ENCODE data around the gene TTC33. TPM values are rescaled to one million over a fixed set of nuclear protein-coding genes. Genes with fewer than 3 reads are reported as not detected.

The TTC33 gene
- total and polyA plus RNA-seq, 2 of the 4 experiments (the other 2 are of a cell fraction), result 3.1 to 8.1 TPM

- H2BK15ac ChIP-seq (ENCODE audit: low read depth, low read length), result no peak overlapping the region
- no peaks in the 10 kb centered on the region for H3K4me1 ChIP-seq (ENCODE audit: control insufficient read depth, insufficient read depth, low read length)
- POLR2A ChIA-PET (ENCODE audit: unreplicated experiment), result no interaction called here
- H4K8ac ChIP-seq (ENCODE audit: low read depth in 2 of 2, low read length in 2 of 2), result no peak overlapping the region
- H2AFZ ChIP-seq (replicated peaks; ENCODE audit: low read length, poor library complexity), result no peak overlapping the region
- peak; percentile 8 for DNase-seq
- no peaks in the 10 kb centered on the region; the same call in 1 of the 2 replicates for H4K20me1 ChIP-seq (ENCODE audit: insufficient read depth, low read length)
- H3K9ac ChIP-seq (ENCODE audit: low read depth, low read length), result no peak overlapping the region
- CTCF ChIA-PET, result no interaction called here
- no peaks in the 10 kb centered on the region for H3K9me1 ChIP-seq (ENCODE audit: insufficient read depth, low read length)
- no peak overlapping the region for H2BK5ac ChIP-seq (ENCODE audit: low read depth, low read length, poor library complexity, severe bottlenecking)
- no peak overlapping the region for H2BK120ac ChIP-seq (ENCODE audit: low read depth, low read length)
- no CpG with 5 or more reads among the region's 2 CpGs for WGBS, 2 experiments (ENCODE audit: extremely low coverage in 2 of 2, insufficient read length in 1 of 2)
- H4K91ac ChIP-seq (ENCODE audit: insufficient read depth, low read depth, low read length), result no peak overlapping the region
- in situ Hi-C loops (cut with MboI; ENCODE audit: low sequenced_read_pairs) (loop anchor here (25.0 kb wide), 1 partner anchor 1375 kb away; no protein-coding TSS in a partner anchor), dilution Hi-C loops (cut with HindIII; ENCODE audit: low sequenced_read_pairs, unreplicated experiment) (no loop called here), intact Hi-C loops (cut with micrococcal nuclease) (no loop called here)
- H4K5ac ChIP-seq (ENCODE audit: low read depth, low read length), result no peak overlapping the region
- H3K14ac ChIP-seq (replicated peaks; ENCODE audit: low read depth, low read length), result no peak overlapping the region
- no peak overlapping the region for H2AK5ac ChIP-seq (ENCODE audit: low read depth, low read length)
- no peak overlapping the region for H3K4ac ChIP-seq (ENCODE audit: low read depth, low read length)
- H3K23ac ChIP-seq (ENCODE audit: low read depth, low read length), result no peak overlapping the region
- H3K4me3 ChIP-seq (ENCODE audit: insufficient read depth, low read depth, low read length), result no peak overlapping the region
- H3K27me3 ChIP-seq (ENCODE audit: control insufficient read depth, insufficient read depth, low read length), result no peaks in the 10 kb centered on the region
- TF ChIP-seq CEBPB (IDR thresholded peaks at IDR 0.05; ENCODE audit: low read depth, low read length) (0 out of 2 replicates have a peak, but pooled peaks have one; percentile 30), FOS (IDR thresholded peaks at IDR 0.05; ENCODE audit: low read depth, low read length) (no peak)
- no TSS peak for BruUV-seq (replicated peaks)
- peaks cover 29% of the 10 kb centered on the region for H3K36me3 ChIP-seq (ENCODE audit: control insufficient read depth, insufficient read depth, low read length)
- H3K4me2 ChIP-seq (ENCODE audit: low read depth, low read length), result no peak overlapping the region
- ATAC-seq (ENCODE audit: low read depth), result no peak
- H2AK9ac ChIP-seq (replicated peaks; ENCODE audit: low read depth, low read length, poor library complexity), result no peak overlapping the region
- H3K9me3 ChIP-seq (ENCODE audit: control insufficient read depth, insufficient read depth, low read length), result no peaks in the 10 kb centered on the region
- H3K18ac ChIP-seq (ENCODE audit: low read depth, low read length), result no peak overlapping the region
- H3K79me1 ChIP-seq (ENCODE audit: low read depth in 1 of 2, low read length in 2 of 2), result peaks cover 5 to 14% of the 10 kb centered on the region in 2 experiments; a peak in 3 of 4 replicates
- H3K56ac ChIP-seq (ENCODE audit: extremely low read depth, insufficient read depth, low read length), result no peak overlapping the region
- H3K27ac ChIP-seq (ENCODE audit: insufficient read depth, low read length), result no peak overlapping the region
- no peak overlapping the region for H2BK20ac ChIP-seq (ENCODE audit: low read depth, low read length)
Observed at GRCh38 chr5:40762705-40763104, 6.9 kb upstream of the TTC33 start.

Data from IMR-90 (cell line).